Cardiac muscle cell (in vitro differentiated cells and primary cell): ENCODE results near the gene LOX. TPM values are rescaled to one million over a fixed set of nuclear protein-coding genes. Genes with fewer than 3 reads are reported as not detected.

Experiments used
- DNase-seq, 2 donors: peaks; one replicate each; pipeline versions ENCODE4 v3.0.0 to v3.0.0-alpha.2; 2010 to 2017; ENCODE audit warnings: low read depth in 1 of 2, low spot score in 1 of 2
- H3K27ac ChIP-seq: fragments of 200-600 bp; sonication (generic); 2 replicates; pipeline ENCODE4 v1.5.1; 2016
- H3K27me3 ChIP-seq: fragments of 200-600 bp; sonication (generic); 2 replicates; pipeline ENCODE4 v1.6.0; 2016; ENCODE audit warnings: control low read depth
- H3K36me3 ChIP-seq: fragments of 200-600 bp; sonication (generic); 2 replicates; pipeline ENCODE4 v1.5.1; 2016; ENCODE audit warnings: control low read depth
- H3K4me1 ChIP-seq: fragments of 200-600 bp; sonication (generic); 2 replicates; pipeline ENCODE4 v1.8.1; 2017; ENCODE audit warnings: low read depth, mild to moderate bottlenecking, mixed run types
- H3K4me3 ChIP-seq: fragments of 200-600 bp; sonication (generic); 2 replicates; pipeline ENCODE4 v1.5.1; 2016; ENCODE audit warnings: mild to moderate bottlenecking
- H3K9me3 ChIP-seq: fragments of 200-600 bp; sonication (generic); 2 replicates; pipeline ENCODE4 v1.5.1; 2017; ENCODE audit warnings: low read depth, mild to moderate bottlenecking, control low read depth
- polyA plus RNA-seq: library from polyadenylated mRNA; unstranded; fragments of >200 nt; fragmentation: Nextera tagmentation; extraction: Ambion mirVana; gene quantifications from 2 replicates; pipeline ENCODE4 v1.2.1, GENCODE V29; 2016
- total RNA-seq: library from RNA; depleted of rRNA; stranded (reverse); fragments of >200 nt; gene quantifications from 2 replicates; pipeline ENCODE4 v1.2.3, GENCODE V29; 2016
- TF ChIP-seq, protein P1 (sequence below): IDR thresholded peaks from 2 replicates; pipeline ENCODE4 v1.5.1; 2012; ENCODE audit warnings: low read depth, mild to moderate bottlenecking, low read length

Gene LOX
- total and polyA plus RNA-seq, 2 experiments from 2014 or later: 2.0 to 4.6 TPM

GRCh38 chr5:122076669-122077365, 1.2 kb downstream of the LOX start:
- H3K27ac ChIP-seq: no peak overlapping the region

GRCh38 chr5:122076050-122076461, 2.0 kb downstream of the LOX start:
- Histone ChIP-seq H3K4me1 (no peaks in the 10 kb centered on the region), H3K4me3 (no peak overlapping the region), H3K27ac (no peak overlapping the region), H3K36me3 (no peaks in the 10 kb centered on the region), H3K27me3 (peaks cover 24% of the 10 kb centered on the region), H3K9me3 (no peaks in the 10 kb centered on the region)
- DNase-seq: peak in 1 of 2 donors; percentile 77
- TF ChIP-seq, protein P1, sequence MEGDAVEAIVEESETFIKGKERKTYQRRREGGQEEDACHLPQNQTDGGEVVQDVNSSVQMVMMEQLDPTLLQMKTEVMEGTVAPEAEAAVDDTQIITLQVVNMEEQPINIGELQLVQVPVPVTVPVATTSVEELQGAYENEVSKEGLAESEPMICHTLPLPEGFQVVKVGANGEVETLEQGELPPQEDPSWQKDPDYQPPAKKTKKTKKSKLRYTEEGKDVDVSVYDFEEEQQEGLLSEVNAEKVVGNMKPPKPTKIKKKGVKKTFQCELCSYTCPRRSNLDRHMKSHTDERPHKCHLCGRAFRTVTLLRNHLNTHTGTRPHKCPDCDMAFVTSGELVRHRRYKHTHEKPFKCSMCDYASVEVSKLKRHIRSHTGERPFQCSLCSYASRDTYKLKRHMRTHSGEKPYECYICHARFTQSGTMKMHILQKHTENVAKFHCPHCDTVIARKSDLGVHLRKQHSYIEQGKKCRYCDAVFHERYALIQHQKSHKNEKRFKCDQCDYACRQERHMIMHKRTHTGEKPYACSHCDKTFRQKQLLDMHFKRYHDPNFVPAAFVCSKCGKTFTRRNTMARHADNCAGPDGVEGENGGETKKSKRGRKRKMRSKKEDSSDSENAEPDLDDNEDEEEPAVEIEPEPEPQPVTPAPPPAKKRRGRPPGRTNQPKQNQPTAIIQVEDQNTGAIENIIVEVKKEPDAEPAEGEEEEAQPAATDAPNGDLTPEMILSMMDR: peak; percentile 8

More at GRCh38 chr5:122076669-122077365, 1.2 kb downstream of the LOX start:
- H3K27me3 ChIP-seq: peaks cover 24% of the 10 kb centered on the region
- TF ChIP-seq, protein P1: peak; percentile 92
- H3K36me3 ChIP-seq: no peaks in the 10 kb centered on the region
- no peaks in the 10 kb centered on the region for H3K9me3 ChIP-seq
- peak; percentile 81 to 86 for DNase-seq
- no peaks in the 10 kb centered on the region for H3K4me1 ChIP-seq
- peak overlapping the region; percentile 42 for H3K4me3 ChIP-seq

DNA sequence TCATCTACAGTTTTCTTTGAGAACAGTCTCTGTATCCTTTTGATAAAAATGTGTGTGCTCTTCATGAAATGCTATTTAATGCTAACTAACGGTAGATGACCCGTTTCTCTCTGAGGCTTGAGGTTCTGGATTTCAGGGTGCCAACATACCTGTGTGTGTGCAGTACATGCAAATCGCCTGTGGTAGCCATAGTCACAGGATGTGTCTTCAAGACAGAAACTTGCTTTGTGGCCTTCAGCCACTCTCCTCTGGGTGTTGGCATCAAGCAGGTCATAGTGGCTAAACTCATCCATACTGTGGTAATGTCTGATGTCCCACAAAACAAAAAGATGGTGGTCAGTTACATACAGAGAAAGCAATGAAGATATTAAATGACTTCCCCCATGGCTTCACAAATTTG, 4.2 kb downstream of the LOX start:
- Histone ChIP-seq H3K27me3 (peaks cover 17% of the 10 kb centered on the region), H3K4me1 (no peaks in the 10 kb centered on the region), H3K27ac (no peak overlapping the region), H3K36me3 (no peaks in the 10 kb centered on the region), H3K9me3 (no peaks in the 10 kb centered on the region), H3K4me3 (no peak overlapping the region)
- no peak for DNase-seq
- TF ChIP-seq, protein P1: no peak

- no peak overlapping the region for H3K27ac ChIP-seq
- TF ChIP-seq, protein P1: no peak
- no peaks in the 10 kb centered on the region for H3K36me3 ChIP-seq
- peaks cover 10% of the 10 kb centered on the region for H3K27me3 ChIP-seq
- H3K4me3 ChIP-seq: no peak overlapping the region
- no peaks in the 10 kb centered on the region for H3K4me1 ChIP-seq
- no peak for DNase-seq
- H3K9me3 ChIP-seq: no peaks in the 10 kb centered on the region
Observed at GRCh38 chr5:122073018-122073417, 5.0 kb downstream of the LOX start.

DNA sequence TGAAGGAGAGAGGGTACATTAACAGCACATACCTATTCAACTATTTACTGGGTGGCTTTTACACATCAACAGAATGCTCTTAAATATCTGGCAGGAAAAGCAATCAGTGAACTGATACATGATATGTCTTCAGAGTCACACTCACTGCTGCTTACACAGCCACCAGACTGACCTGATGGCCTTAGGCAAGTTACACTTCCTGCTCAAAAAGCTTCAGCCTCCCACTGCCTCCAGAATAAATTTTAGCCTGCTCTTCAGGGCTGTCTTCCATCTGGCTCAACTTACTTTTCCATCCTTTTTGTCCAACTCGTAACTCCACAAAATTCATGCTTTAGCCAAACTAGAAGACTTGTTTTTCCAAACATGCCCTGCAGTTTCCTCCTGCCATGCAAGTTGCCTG, 10.7 kb downstream of the LOX start:
- TF ChIP-seq, protein P1: no peak
- no peak for DNase-seq
- Histone ChIP-seq H3K36me3 (no peaks in the 10 kb centered on the region), H3K9me3 (no peaks in the 10 kb centered on the region), H3K27ac (no peak overlapping the region), H3K27me3 (no peaks in the 10 kb centered on the region), H3K4me1 (no peaks in the 10 kb centered on the region), H3K4me3 (no peak overlapping the region)
